A549 (cell line): ENCODE measurements around the gene TFPT. TPM values are rescaled to one million over a fixed set of nuclear protein-coding genes. Genes with fewer than 3 reads are reported as not detected.

Experiments used
- ATAC-seq, 2 experiments: fragments of 200-7000 bp in 1 of 2; fragments of >200 bp in 1 of 2; cut with Nextera tagmentation in 1 of 2; cut with Tn5 transposase in 1 of 2; 3 replicates each; pipeline versions ENCODE4 v1.8.0 to v1.9.1; 2018 to 2020; ENCODE audit warnings: mild to moderate bottlenecking in 1 of 2, moderate library complexity in 1 of 2
- CTCF ChIA-PET: fragments of 300-600 bp; sonication (Branson Sonifier 250); formaldehyde crosslinking; extraction: SDS; loops from one replicate; lab custom pipeline; 2021; ENCODE audit warnings: antibody characterized with exemption, inconsistent platforms; lab: Yijun Ruan, JAX
- POLR2A ChIA-PET: fragments of 350-600 bp; formaldehyde crosslinking; extraction: SDS; loops from one replicate; lab custom pipeline; 2021; ENCODE audit warnings: antibody characterized with exemption, inconsistent platforms; lab: Yijun Ruan, JAX
- DNase-seq, 2 experiments: peaks; one replicate each; pipeline versions ENCODE4 v3.0.0 to v3.0.0-alpha.2; 2011 to 2016; ENCODE audit warnings: low read depth in 1 of 2, low spot score in 1 of 2
- FAIRE-seq: peaks from 2 replicates; lab custom pipeline; 2011; peaks lifted over from hg19 to GRCh38; lab: Jason Lieb, UNC
- H3K27ac ChIP-seq, 2 experiments: fragments of >200 bp; sonication (Bioruptor Twin); formaldehyde crosslinking; 3 replicates each; pipeline ENCODE4 v1.5.1; 2016 to 2017
- H3K4me1 ChIP-seq: fragments of >200 bp; sonication (Bioruptor Twin); formaldehyde crosslinking; 3 replicates; pipeline ENCODE4 v1.6.1; 2016
- H3K4me2 ChIP-seq: fragments of >200 bp; sonication (Bioruptor Twin); formaldehyde crosslinking; 3 replicates; pipeline ENCODE4 v1.6.1; 2016
- H3K4me3 ChIP-seq: fragments of >200 bp; sonication (Bioruptor Twin); formaldehyde crosslinking; 3 replicates; pipeline ENCODE4 v1.5.1; 2016
- H3K9me3 ChIP-seq: fragments of >200 bp; sonication (Bioruptor Twin); formaldehyde crosslinking; 3 replicates; pipeline ENCODE4 v1.6.1; 2016
- BHLHE40 ChIP-seq: IDR thresholded peaks from 2 replicates; pipeline ENCODE4 v1.6.1; 2012; ENCODE audit warnings: low read depth, low read length, inconsistent platforms
- CBX2 ChIP-seq: fragments of 200-600 bp; sonication (generic); IDR thresholded peaks from 2 replicates; pipeline ENCODE4 v1.6.1; 2016; ENCODE audit warnings: low read depth, mild to moderate bottlenecking, borderline replicate concordance
- CHD2 ChIP-seq: fragments of 150-350 bp; IDR thresholded peaks from 2 replicates; pipeline ENCODE4 v1.6.1; 2014; ENCODE audit warnings: low read length; ENCODE audit not compliant: partially characterized antibody
- CHD4 ChIP-seq: fragments of 200-600 bp; sonication (generic); IDR thresholded peaks from 2 replicates; pipeline ENCODE4 v1.6.1; 2016; ENCODE audit warnings: antibody characterized with exemption, mild to moderate bottlenecking, borderline replicate concordance
- CTCF ChIP-seq: fragments of >200 bp; sonication (Bioruptor Twin); formaldehyde crosslinking; IDR thresholded peaks from 3 replicates; pipeline ENCODE4 v1.5.1; 2016
- EHMT2 ChIP-seq: fragments of 200-600 bp; sonication (generic); IDR thresholded peaks from 2 replicates; pipeline ENCODE4 v1.6.1; 2016; ENCODE audit warnings: antibody characterized with exemption, low read depth, mild to moderate bottlenecking, moderate library complexity
- ELK1 ChIP-seq: fragments of 150-350 bp; IDR thresholded peaks from 2 replicates; pipeline ENCODE4 v1.6.1; 2014; ENCODE audit warnings: low read depth, mild to moderate bottlenecking, low read length
- ESRRA ChIP-seq: fragments of 150-350 bp; IDR thresholded peaks from 2 replicates; pipeline ENCODE4 v1.6.1; 2014; ENCODE audit warnings: mild to moderate bottlenecking, low read length, borderline replicate concordance
- HDAC2 ChIP-seq: fragments of 200-600 bp; sonication (generic); IDR thresholded peaks from 2 replicates; pipeline ENCODE4 v1.6.1; 2016
- HES2 ChIP-seq: fragments of >200 bp; sonication (Bioruptor Twin); formaldehyde crosslinking; IDR thresholded peaks from 2 replicates; pipeline ENCODE4 v1.6.1; 2016
- JUN ChIP-seq, 2 experiments: fragments of >200 bp; sonication (Bioruptor Twin); formaldehyde crosslinking; IDR thresholded peaks; 2 replicates in 1 of 2; 3 replicates in 1 of 2; pipeline ENCODE4 v1.6.1; 2016 to 2017
- KDM1A ChIP-seq: fragments of 200-600 bp; sonication (generic); IDR thresholded peaks from 2 replicates; pipeline ENCODE4 v1.6.1; 2016; ENCODE audit warnings: low read depth, mild to moderate bottlenecking
- KDM5A ChIP-seq: fragments of 200-600 bp; sonication (generic); IDR thresholded peaks from 2 replicates; pipeline ENCODE4 v1.6.1; 2016; ENCODE audit warnings: antibody characterized with exemption, mild to moderate bottlenecking
- MAX ChIP-seq: IDR thresholded peaks from 2 replicates; pipeline ENCODE4 v1.6.1; 2012
- MAZ ChIP-seq: fragments of 150-350 bp; IDR thresholded peaks from 2 replicates; pipeline ENCODE4 v1.6.1; 2014; ENCODE audit warnings: antibody characterized with exemption, low read depth, low read length, borderline replicate concordance
- NFE2L2 ChIP-seq: fragments of 150-350 bp; conservative IDR thresholded peaks from 2 replicates; pipeline ENCODE4 v1.6.1; 2014; ENCODE audit warnings: low read length
- NPAS2 ChIP-seq: fragments of 250-450 bp; sonication (Bioruptor Pico); IDR thresholded peaks from 2 replicates; pipeline ENCODE4 v1.8.0; 2022; ENCODE audit warnings: mild to moderate bottlenecking, moderate library complexity, borderline replicate concordance
- PBX3 ChIP-seq: IDR thresholded peaks from 2 replicates; pipeline ENCODE4 v1.6.1; 2012
- PHF8 ChIP-seq: fragments of 200-600 bp; sonication (generic); IDR thresholded peaks from 2 replicates; pipeline ENCODE4 v1.6.1; 2016; ENCODE audit warnings: low read depth, mild to moderate bottlenecking, antibody characterized with exemption, moderate library complexity, borderline replicate concordance
- POLR2A ChIP-seq: IDR thresholded peaks from 2 replicates; pipeline ENCODE4 v1.6.1; 2012; ENCODE audit warnings: mild to moderate bottlenecking, low read length
- RCOR1 ChIP-seq: fragments of 150-350 bp; IDR thresholded peaks from 2 replicates; pipeline ENCODE4 v1.6.1; 2014; ENCODE audit warnings: antibody characterized with exemption, low read length, low read depth
- REST ChIP-seq: fragments of 200-600 bp; sonication (generic); IDR thresholded peaks from 2 replicates; pipeline ENCODE4 v1.6.1; 2016; ENCODE audit warnings: antibody characterized with exemption, mild to moderate bottlenecking, moderate library complexity
- RFX5 ChIP-seq: fragments of 450-650 bp; IDR thresholded peaks from 2 replicates; pipeline ENCODE4 v1.7.1; 2014; ENCODE audit warnings: antibody characterized with exemption, mild to moderate bottlenecking, moderate library complexity
- TFCP2L1 ChIP-seq: fragments of 250-450 bp; sonication (Bioruptor Pico); IDR thresholded peaks from 2 replicates; pipeline ENCODE4 v1.5.0; 2021; ENCODE audit warnings: mild to moderate bottlenecking
- TP53 ChIP-seq: fragments of 250-450 bp; sonication (Bioruptor Pico); IDR thresholded peaks from 2 replicates; pipeline ENCODE4 v1.5.0; 2021; ENCODE audit warnings: mild to moderate bottlenecking, moderate library complexity
- ZFP36 ChIP-seq: fragments of 450-650 bp; IDR thresholded peaks from 2 replicates; pipeline ENCODE4 v1.6.1; 2014; ENCODE audit warnings: borderline replicate concordance; ENCODE audit not compliant: partially characterized antibody
- ZNF302 ChIP-seq: fragments of 250-450 bp; sonication (Bioruptor Pico); IDR thresholded peaks from 2 replicates; pipeline ENCODE4 v1.9.0; 2021; ENCODE audit warnings: inconsistent platforms, mild to moderate bottlenecking, moderate library complexity
- WGBS: methylation state at CpG from one replicate; pipeline ENCODE4 v1.1.6; 2017; ENCODE audit errors: missing lambda C conversion rate; 5-methylcytosine and 5-hydroxymethylcytosine counted together
- polyA plus RNA-seq, 4 experiments: library from polyadenylated mRNA; depleted of rRNA in 3 of 4; stranded (reverse); fragments of >200 nt; fragmentation: RNase III in 1 of 4; extraction: RNeasy Plus Mini Kit Qiagen cat#74134 plus additional on column Dnase treatment in 1 of 4; gene quantifications; 2 replicates in 3 of 4; 3 replicates in 1 of 4; pipeline ENCODE4 v1.2.3, GENCODE V29; 2011 to 2017

TFPT gene
- polyA plus RNA-seq, 2 of the 4 experiments (the other 2 are of a cell fraction): 16.1 to 26.1 TPM

GRCh38 chr19:54137699-54138488 is 22.4 kb upstream of the TFPT start, which contains the start of gene CNOT3 (continued):
- TF ChIP-seq MAZ (no peak), CHD4 (no peak), NFE2L2 (no peak), PBX3 (no peak), POLR2A (peak; percentile 83), CBX2 (peak; percentile 98), HES2 (no peak), CTCF (no peak), ZNF302 (CRISPR knock-in tag) (no peak), REST (no peak), PHF8 (peak; percentile 91), EHMT2 (no peak), BHLHE40 (no peak)

GRCh38 chr19:54136864-54137698 is 21.6 kb upstream of the TFPT start:
- DNase-seq (peak; percentile 100), FAIRE-seq (peak; percentile 99), ATAC-seq (peak; percentile 79 to 92)
- ChIA-PET CTCF (interaction anchor here (0.7 to 2.8 kb wide), 11 partner anchors 12 to 260 kb away, joined by 3 to 9 read pairs (median 4); partner anchors contain the start of gene LENG1), POLR2A (interaction anchor here (0.6 to 3.4 kb wide), 28 partner anchors 8 to 1516 kb away, joined by 3 to 51 read pairs (median 6); partner anchors contain the start of genes LENG1, LENG8, MBOAT7 and MYADM)
- H3K4me3 ChIP-seq: peak overlapping the region; percentile 84
- H3K4me1 ChIP-seq: peaks cover 15% of the 10 kb centered on the region; the same call in 2 of the 3 replicates
- H3K9me3 ChIP-seq: no peaks in the 10 kb centered on the region
- H3K27ac ChIP-seq: peak overlapping the region; percentile 94 to 95
- H3K4me2 ChIP-seq: peak overlapping the region; percentile 94
- under 1% methylated on average over 44 of the region's 46 CpGs for WGBS
- TF ChIP-seq ELK1 (no peak), MAX (peak; percentile 26), HES2 (no peak), TP53 (no peak), CBX2 (no peak), RCOR1 (no peak), CHD2 (peak; percentile 7), ZFP36 (no peak), HDAC2 (no peak), KDM5A (no peak), TFCP2L1 (no peak), RFX5 (peak; percentile 85; the same call in 1 of the 2 replicates), NPAS2 (CRISPR knock-in tag) (no peak), JUN (IDR thresholded peaks at IDR 0.05) (no peak), MAZ (no peak), POLR2A (peak; percentile 69), ESRRA (no peak), KDM1A (no peak)
